Left renal pelvis (tissue), 4 donors: ENCODE data around the gene RBM47. TPM values are rescaled to one million over a fixed set of nuclear protein-coding genes. Genes with fewer than 3 reads are reported as not detected.
A peak's percentile ranks its signal among the peaks of the same experiment; 100 is the strongest.

Source experiments
- DNase-seq, 4 donors: peaks; one replicate each; pipeline ENCODE4 v3.0.0-alpha.2; 2013; ENCODE audit warnings: low read depth in 4 of 4, low spot score in 3 of 4
- polyA plus RNA-seq, 4 donors: library from polyadenylated mRNA; unstranded; fragments of 120-200 nt; gene quantifications; one replicate each; pipeline ENCODE4 v1.2.1, GENCODE V29; 2013; ENCODE audit not compliant: insufficient read length in 4 of 4

The RBM47 gene
- polyA plus RNA-seq, 4 donors, result 4.4 to 93.5 (median 87.3) TPM

DNA sequence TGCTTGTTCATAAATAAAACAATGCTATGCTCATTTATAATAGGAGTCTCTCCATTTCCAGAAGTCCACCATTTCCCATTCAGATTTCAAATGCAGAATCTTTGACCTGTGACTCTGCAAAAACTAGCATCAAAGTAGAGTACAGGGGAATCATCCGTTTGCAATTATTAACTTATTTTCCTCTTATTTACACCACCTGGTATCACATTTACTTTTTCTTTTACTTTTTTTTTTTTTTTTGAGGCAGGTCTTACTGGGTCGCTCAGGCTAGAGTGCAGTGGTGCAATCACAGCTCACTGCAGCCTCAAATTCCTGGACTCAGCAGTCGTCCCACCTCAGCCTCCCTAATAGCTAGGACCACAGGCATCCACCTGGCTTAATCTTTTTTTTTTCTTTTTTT is 37.6 kb downstream of the RBM47 start:
- no peak for DNase-seq

DNA sequence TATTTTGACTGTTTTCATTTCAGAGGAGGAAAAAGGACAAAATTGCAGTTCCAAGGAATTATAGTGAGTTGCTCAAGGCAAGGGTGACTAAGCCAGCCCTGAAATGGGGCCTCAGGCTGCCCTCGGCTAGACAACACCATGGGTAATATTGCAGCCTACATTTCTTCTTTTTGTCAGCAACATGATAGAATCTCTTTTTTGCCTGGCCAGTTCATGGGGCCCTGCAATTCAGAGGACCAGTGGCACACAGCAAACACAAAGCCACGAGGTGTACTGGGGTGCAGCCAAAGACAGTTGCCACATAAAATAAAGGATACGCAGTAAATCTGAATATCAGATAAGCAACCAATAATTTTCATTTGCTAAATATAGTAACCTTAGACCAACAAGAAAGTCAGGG is 41.8 kb downstream of the RBM47 start:
- DNase-seq, result no peak

DNA sequence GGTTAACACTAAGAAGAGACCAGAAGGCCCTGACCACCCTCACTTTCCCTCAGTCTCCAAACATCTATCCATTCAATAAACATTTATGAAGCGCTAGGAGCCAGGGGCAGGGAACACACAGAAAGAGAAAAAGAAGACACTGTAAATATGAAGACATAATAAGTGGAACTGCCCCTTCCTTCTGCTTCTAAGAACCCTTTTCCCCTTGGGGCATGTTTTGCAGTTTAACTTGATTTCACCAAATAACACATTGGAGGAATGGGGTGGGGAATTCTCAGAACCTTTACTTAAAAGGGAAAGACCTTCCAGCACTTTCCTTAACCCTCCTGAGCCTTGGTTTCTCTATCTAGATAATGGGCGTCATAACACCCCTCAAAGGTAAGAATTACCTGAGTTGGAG is 42.3 kb downstream of the RBM47 start:
- DNase-seq, result no peak

DNA sequence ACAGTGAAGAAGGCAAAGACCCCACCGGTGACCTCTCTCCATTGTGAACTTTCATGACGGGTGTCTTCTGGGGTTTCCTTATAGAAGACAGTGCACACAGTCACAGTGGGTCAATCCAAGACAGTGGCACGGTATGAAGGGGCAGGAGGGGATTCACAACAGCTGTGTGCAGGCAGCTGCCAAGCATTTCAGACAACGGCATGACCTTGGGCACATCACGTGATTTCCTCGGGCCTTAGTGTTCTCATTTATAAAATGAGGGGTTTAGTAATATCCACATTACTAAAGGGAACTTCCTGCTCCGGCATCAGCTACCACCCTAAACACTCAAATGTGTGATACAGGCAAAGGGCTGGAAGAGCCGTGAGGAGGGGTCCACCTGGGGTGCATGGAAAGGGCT is 42.9 kb downstream of the RBM47 start:
- DNase-seq, result no peak

DNA sequence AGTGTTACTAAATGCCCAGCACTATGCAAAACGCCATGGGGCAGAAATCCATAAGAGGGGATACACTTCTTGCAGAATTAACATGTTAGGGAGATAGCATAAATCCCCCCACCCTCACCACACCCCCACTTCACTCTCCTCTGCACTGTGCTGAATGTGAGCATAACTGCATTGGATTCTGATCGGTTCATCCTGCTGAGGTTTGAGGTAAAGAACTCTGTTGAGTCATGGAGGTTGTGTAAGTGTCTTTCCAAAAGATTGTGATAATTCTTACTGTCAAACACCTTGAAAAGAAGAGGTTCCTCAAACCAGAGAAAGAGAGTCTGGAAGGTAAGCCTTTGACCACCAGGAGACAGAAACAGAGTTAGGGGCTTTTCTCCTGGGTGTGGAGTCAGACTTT is 43.6 kb downstream of the RBM47 start:
- no peak for DNase-seq

DNA sequence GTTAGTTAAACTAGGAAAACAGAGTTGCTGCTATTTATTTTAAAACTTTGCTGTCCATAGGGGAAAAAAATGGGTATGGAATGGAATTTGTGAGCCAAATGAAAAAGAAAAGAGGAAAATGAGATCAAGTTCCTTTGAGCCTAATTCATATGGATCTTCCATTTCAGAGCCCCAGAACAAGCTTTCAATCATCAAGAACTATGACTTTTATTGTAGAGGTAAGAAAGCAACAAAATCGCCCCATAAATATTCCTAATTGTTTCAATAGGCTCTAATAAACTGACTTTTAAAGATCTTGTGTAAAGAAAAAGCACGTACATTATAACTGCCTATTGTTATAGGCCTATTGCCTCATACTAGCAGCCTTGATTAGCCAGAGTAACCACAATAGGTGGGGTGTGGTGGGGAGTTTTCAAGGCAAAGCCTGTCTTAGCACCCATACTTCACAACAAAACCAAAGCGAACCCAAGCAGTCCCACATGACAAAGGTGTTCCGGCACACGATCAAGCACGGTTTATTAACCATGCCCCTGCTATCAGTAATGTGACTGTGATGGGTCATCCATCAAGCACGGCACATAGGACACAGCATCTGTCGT is 44.4 kb downstream of the RBM47 start:
- DNase-seq, result no peak

DNA sequence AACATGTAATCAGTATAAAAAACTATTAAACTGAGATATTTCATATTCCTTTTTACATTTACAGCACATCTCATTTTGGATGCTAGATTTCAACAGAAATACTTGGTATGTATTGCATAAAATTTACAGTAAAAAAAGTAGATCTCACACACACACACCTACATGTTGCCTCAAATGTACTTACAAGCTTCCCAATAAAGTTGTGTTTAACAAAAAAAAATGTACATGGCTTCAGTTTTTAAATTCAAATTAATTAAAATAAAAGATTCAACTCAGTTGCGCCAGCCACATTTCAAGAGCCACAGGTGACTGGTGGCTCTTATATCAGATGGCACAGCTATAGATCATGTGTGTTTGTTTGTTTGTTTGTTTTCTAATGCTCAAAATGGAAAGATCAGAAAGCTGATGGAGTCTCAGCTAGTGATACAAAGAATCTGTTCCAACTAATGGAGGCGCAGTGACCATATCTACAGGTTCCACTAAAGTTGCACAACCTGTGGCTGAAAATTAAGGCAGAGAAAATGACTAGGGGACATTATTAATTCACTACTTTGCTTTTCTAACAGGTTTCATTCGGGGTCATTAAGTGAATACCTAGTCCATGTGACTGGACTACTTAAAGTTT is 45.0 kb downstream of the RBM47 start:
- no peak for DNase-seq

DNA sequence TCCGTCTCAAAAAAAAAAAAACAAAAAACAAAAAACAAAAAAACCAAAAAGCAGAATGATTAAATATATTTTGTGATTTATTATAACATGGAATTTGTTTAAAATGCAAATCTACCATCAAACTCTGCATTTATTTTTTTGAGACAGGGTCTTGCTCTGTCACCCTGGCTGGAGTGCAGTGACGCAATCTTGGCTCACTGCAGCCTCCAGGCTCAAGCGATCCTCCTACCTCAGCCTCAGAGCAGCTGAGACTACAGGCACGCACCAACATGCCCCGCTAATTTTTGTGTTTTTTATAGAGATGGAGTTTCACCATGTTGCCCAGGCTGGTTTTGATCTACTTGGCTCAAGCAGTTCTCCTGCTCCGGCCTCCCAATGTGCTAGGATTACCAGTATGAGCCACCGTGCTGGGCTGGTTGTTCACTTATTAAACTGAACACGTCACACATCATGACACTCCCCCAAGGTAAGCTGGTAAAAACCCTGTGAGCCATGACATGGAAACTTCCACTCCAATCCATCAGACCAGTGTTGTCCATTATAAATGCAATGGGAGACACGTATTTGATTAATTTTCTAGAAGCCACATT is 45.7 kb downstream of the RBM47 start:
- peak in 2 of 4 donors; percentile 40 to 44 for DNase-seq

DNA sequence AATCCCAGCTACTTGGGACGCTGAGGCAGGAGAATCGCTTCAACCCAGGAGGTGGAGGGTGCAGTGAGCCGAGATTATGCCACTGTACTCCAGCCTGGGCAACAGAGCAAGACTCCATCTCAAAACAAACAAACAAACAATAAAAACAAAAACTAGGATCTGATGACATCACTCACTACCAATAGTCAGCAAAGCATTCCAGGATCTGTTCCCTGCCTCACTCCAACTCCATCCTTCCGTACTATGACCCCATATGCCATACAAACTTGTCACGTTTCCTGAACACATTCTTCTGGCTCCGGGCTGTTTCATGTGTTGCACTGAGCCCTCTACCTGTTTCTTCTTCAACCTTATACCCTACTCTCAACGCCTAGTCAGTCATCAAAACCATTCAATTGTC is 47.3 kb downstream of the RBM47 start:
- DNase-seq, result no peak

DNA sequence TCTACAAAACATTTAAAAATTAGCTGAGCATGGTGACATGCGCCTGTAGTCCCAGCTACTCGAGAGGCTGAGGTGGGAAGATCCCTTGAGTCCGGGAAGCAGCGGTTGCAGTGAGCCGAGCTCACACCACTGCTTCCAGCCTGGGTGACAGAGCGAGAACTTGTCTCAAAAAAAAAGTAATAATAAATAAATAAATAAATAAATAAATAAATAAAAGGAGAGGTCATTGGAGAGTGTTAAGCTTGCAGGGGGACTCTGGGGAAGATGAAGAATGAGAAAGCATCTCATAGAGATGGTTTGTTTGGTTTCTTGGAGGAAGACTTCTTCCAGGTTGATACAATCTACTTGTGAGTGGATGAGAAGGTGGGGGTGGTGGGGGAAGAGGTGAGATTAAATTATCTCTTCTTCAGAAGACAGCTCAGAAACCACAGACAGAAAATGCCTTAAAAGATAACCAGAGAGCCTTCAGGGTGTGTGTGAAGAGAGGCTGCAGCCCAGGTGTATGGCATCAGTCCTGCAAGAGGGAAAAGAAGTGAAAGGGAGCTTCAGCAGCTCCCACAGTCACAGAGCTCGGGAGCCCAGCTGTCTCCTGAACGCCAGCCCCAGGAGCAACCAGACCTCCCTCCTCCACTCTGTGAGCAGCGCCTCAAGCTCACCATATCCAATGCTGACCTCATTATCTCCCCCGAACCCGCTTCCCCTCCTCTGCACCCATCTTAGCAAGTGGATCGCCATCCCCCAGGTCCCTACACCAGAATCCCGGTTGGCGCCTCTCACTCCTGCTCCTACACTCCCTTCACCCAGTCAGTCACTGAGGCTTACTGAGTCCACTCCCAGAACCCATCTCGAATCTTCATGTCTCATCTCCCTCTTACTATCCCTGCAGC is 48.2 kb downstream of the RBM47 start:
- no peak for DNase-seq

DNA sequence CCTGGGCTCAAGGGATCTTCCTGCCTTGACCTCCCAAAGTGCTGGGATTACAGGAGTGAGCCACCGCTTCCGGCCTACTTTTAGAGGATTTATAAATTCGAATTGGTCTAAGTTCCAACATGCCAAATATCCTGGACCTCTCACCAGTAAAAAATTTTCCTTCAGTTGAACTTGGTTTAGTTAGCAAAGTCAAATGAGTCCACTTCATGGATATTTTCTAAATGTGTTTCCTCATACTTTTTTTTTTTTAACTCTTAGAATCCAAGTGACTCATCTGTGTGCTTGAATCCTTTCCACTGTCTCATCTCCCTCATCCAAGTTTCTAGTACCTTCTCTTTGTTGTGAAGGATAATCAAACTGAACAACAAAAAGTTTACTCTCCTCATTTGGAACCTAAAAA is 49.7 kb downstream of the RBM47 start:
- no peak for DNase-seq

DNA sequence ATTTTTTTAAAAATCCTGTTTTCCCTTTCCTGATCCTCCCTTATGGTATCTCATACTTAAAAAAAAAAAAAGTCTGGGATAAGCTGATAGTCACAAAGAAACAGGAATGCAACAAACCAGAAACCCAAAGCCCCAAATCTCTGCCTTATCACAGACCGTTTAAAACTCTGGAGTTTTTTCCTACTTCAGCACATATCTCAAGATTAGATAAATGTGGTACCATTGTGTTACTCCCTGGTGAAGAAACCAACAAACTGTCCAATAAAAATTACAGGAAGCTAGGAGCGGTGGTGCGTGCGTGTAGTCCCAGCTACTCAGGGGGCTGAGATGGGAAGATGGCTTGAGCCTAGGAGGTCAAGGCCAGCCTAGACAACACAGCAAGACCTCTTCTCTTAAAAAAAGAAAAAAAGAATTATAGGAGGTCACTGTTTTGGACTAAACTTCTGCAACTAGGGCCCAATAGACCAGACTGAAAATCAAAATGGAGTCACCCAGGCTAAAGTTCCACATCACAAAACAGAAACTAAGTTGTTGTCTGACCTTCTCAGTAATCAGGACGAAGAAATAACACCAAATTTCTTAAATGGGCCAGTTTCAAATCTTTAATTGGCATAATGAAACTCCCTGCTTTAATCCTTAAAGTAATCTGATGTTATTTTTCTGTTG is 51.9 kb downstream of the RBM47 start:
- DNase-seq, result no peak

DNA sequence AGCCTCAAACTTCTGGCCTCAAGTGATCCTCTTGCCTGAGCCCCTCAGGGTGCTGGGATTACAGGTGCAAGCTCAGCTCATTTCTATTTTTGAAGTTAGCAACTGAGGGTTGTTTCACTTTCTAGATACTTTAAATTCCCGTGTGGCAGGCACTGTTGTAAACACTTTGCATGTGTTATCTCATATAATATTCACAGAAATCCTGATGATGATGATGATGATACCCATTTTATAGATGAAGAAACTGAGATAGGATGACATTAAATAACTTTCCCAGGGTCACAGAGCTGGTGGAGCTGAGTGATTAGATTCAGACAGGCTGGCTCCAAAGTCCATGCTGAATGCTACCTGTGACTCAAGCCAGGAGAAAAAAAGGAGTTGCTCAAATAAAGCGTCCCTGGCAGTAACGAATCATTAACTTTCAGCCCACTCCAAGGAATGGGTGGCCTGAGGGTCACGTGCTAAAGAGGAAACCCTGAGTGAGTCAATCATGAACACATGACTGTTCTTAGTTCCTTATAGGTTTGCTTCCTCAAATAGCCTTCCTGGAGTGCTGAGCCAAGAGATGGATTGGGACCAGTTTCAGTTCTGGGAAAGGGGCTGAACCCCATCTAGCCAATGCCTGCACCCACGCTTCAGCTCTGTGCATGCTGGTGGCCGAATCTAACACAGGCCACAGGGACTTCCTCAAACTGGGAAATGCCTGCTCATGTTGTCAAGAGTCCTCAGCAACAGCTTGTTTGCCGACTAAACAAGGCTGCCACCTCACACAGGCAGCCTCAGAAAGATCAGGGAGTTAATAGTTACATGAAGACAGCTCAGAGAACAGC is 52.8 kb downstream of the RBM47 start:
- DNase-seq, result peak; percentile 54 to 75 (median 64)

DNA sequence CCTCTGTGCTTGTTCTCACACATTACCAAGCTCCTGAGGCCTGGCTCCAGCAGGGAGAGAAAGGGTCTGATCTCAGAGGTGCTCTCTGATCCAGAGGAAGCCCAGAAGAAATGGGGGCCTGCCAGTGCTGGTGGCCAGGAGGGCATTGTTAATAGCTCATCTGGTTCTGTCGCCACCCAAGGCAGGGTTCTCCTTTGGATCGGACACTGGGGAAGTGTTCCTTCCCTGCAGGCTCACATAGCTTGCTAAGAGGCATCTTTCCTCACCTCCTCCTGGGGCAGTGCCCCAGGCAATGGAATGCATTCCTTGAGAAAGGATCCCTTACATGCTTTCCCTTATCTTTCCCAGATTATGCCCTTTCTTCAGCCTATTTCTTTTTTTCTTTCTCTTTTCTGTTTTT is 53.8 kb downstream of the RBM47 start:
- no peak for DNase-seq

DNA sequence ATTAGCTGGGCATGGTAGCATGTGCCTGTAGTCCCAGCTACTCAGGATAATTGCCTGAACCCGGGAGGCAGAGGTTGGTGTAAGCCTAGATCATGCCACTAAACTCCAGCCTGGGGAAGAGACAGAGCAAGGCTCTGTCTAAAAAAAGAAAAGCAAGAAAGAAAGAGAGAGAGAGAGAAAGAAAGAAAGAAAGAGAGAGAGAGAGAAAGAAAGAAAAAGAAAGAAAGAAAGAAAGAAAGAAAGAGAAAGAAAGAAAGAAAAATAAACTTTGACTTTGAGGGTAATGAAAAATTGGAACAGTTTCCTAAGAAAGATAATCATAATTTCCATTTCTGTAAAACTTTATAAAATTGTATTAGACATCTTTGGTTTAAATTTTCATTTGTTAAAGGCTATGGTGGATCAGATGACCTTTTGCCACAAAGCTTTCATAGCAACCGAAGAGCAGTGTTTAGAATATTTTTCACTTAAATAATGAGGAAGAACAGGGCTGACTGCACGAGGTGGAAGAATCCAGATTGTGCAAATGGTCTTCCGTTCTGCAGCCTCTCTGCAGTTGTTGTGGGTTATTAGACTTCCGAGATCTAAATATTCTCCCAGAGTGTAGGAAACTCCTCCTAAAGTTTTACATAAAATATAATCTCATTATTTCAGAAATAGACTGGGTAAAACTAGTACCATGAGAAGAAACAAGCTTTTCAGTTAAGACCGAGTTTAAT is 55.9 kb downstream of the RBM47 start:
- no peak for DNase-seq

DNA sequence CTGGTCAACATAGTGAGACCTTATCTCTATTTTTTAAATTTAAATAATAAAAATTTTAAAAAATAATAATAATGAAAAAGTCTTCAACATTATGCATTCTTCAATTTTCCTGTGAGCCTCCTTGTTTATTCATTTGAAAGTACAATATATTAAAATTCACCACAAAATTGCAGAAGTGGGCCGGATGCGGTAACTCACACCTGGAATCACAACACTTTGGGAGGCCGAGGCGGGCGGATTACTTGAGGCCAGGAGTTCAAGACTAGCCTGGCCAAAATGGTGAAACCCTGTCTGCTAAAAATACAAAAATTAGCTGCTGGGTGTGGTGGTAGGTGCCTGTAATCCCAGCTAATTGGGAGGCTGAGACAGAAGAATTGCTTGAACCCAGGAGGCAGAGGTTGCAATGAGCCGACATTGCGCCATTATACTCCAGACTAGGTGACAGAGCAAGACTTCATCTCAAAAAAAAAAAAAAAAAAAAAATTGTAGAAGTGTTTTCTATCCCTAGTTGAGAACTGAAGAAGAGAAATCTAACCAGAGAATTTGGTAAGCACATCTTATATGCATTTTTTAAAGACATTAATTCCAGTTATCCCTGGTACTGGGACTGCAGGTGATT is 56.9 kb downstream of the RBM47 start:
- no peak for DNase-seq

DNA sequence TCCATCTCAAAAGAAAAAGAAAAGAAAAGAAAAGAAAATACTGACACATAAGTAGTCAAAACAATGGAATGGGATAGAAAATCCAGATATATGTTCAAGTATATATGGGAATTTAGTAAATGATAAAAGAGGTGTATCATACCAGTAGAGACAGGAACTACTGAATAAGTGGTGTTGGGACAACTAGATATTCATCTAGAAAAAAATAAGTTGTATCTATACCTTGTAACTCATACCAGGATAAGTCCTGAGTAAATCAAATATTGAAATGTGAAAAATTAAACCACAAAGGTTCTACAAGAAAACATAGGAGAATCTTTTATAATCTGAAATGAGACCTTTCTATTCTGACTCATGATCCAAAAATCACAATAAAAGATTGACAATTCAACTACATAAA is 58.5 kb downstream of the RBM47 start:
- DNase-seq, result no peak

DNA sequence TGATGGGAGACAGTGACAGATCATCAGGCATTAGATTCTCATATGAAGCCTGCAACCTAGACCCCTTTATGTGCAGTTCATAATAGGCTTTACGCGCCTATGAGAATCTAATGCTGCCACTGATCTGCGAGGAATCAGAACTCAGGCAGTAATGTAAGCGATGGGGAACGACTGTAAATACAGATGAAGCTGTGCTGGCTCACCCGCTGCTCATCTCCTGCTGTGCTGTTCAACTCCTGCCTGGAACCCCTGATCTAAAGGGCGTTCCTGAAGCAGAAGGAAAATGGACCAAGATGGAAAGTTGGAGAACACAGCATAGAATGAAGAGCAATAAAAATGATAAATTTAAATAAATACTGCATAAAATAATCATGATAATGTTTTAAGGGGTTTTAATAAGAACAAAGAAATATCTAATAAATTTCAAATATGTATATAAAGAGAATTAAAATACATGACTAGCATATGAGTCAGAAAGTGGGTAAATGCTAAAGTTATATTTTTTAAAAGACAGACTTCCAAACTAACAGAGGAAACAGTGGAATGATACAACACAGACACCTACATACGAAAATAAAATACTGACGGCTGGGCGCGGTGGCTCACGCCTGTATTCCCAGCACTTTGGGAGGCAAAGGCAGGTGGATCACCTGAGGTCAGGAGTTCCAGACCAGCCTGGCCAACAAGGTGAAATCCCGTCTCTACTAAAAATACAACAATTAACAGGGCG is 59.2 kb downstream of the RBM47 start:
- no peak for DNase-seq
